ENCODE measurements around the gene RPS6KC1. TPM values are rescaled to one million over a fixed set of nuclear protein-coding genes. Genes with fewer than 3 reads are reported as not detected.

The RPS6KC1 gene
- total RNA-seq, 1 donor from 2014 or later, result 13.0 TPM

DNA sequence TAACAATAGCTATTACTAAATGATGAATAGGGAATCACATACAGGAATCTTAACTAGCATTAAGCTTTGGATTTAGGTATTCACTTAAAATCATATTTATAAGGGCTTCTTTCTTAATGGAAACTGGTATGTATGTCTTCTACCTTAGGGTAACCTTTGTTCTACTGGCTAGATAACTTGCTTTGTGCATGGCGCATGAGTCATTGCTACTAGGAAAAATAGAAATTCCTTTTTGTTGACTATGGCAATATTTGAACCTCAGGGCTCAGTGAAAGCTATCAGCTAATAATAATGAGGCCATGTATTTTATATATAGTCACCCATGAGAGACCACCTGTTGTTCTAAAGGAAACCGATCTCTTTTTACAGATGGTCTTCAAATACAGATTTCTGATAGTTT lies 72.5 kb downstream of the RPS6KC1 start:
- Mint-ChIP-seq H3K4me1 (peaks cover 1% of the 10 kb centered on the region), H3K36me3 (ENCODE audit: low read depth) (peaks cover 3% of the 10 kb centered on the region), H3K9me3 (no peaks in the 10 kb centered on the region), H3K27me3 (no peaks in the 10 kb centered on the region), H3K4me3 (no peak overlapping the region), H3K27ac (no peak overlapping the region)
- CTCF ChIA-PET, result interaction anchor here (1.0 to 2.4 kb wide), 10 partner anchors 9 to 1205 kb away, joined by 3 to 11 read pairs (median 3); no protein-coding TSS in a partner anchor
- POLR2A ChIA-PET, result no interaction called here
- DNase-seq (no peak), ATAC-seq (ENCODE audit: low read depth) (no peak)
- TF ChIP-seq, protein P1, sequence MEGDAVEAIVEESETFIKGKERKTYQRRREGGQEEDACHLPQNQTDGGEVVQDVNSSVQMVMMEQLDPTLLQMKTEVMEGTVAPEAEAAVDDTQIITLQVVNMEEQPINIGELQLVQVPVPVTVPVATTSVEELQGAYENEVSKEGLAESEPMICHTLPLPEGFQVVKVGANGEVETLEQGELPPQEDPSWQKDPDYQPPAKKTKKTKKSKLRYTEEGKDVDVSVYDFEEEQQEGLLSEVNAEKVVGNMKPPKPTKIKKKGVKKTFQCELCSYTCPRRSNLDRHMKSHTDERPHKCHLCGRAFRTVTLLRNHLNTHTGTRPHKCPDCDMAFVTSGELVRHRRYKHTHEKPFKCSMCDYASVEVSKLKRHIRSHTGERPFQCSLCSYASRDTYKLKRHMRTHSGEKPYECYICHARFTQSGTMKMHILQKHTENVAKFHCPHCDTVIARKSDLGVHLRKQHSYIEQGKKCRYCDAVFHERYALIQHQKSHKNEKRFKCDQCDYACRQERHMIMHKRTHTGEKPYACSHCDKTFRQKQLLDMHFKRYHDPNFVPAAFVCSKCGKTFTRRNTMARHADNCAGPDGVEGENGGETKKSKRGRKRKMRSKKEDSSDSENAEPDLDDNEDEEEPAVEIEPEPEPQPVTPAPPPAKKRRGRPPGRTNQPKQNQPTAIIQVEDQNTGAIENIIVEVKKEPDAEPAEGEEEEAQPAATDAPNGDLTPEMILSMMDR (IDR thresholded peaks at IDR 0.05), result no peak
- intact Hi-C loops (cut with micrococcal nuclease), result loop anchor here (2.0 to 10.0 kb wide), 2 partner anchors 1001 to 1137 kb away; no protein-coding TSS in a partner anchor

GRCh38 chr1:213124590-213124989 lies 73.5 kb downstream of the RPS6KC1 start:
- CTCF ChIA-PET, result interaction anchor here (1.3 to 2.4 kb wide), 3 partner anchors 9 to 21 kb away, joined by 3 to 11 read pairs (median 5); no protein-coding TSS in a partner anchor

GRCh38 chr1:213125643-213126042 lies 74.6 kb downstream of the RPS6KC1 start:
- H3K27ac Mint-ChIP-seq, result no peak overlapping the region
- ChIA-PET CTCF (no interaction called here), POLR2A (no interaction called here)
- DNase-seq (no peak), ATAC-seq (ENCODE audit: low read depth) (no peak)
- TF ChIP-seq, protein P1 (IDR thresholded peaks at IDR 0.05), result no peak
- H3K36me3 Mint-ChIP-seq (ENCODE audit: low read depth), result peaks cover 4% of the 10 kb centered on the region
- H3K9me3 Mint-ChIP-seq, result no peaks in the 10 kb centered on the region
- no peaks in the 10 kb centered on the region for H3K4me1 Mint-ChIP-seq
- intact Hi-C loops (cut with micrococcal nuclease), result loop anchor here (10.0 kb wide), 1 partner anchor 999 kb away; no protein-coding TSS in a partner anchor
- H3K4me3 Mint-ChIP-seq, result no peak overlapping the region
- no peaks in the 10 kb centered on the region for H3K27me3 Mint-ChIP-seq

More at GRCh38 chr1:213124590-213124989, 73.5 kb downstream of the RPS6KC1 start:
- DNase-seq (no peak), ATAC-seq (ENCODE audit: low read depth) (no peak)
- Mint-ChIP-seq H3K36me3 (ENCODE audit: low read depth) (peaks cover 4% of the 10 kb centered on the region), H3K27ac (no peak overlapping the region), H3K27me3 (no peaks in the 10 kb centered on the region), H3K4me1 (peaks cover 1% of the 10 kb centered on the region), H3K9me3 (no peaks in the 10 kb centered on the region), H3K4me3 (no peak overlapping the region)
- TF ChIP-seq, protein P1 (IDR thresholded peaks at IDR 0.05), result no peak
- intact Hi-C loops (cut with micrococcal nuclease), result loop anchor here (10.0 kb wide), 1 partner anchor 1000 kb away; no protein-coding TSS in a partner anchor
- POLR2A ChIA-PET, result interaction anchor here (0.5 kb wide), 1 partner anchor 707 kb away, joined by 3 read pairs; no protein-coding TSS in a partner anchor

DNA sequence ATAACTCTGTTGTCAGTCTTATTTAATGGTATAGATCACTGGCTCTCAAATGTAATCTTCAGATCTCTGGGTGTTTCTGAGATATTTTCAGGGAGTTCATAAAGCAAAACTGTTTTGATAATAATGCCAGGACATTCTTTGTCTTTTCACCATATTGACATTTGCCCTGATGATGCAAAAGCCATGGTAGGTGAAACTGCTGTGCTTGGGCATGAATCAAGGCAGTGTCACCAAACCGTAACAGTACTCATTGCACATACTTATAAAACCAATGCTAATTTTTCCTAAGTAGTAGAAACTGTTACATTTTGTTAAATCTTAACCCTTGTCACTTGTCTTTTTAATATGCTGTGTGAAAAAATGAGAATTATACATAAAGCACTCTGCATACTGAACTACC lies 76.0 kb downstream of the RPS6KC1 start:
- CTCF ChIA-PET, result no interaction called here
- TF ChIP-seq, protein P1 (IDR thresholded peaks at IDR 0.05), result no peak
- intact Hi-C loops (cut with micrococcal nuclease), result loop anchor here (10.0 kb wide), 1 partner anchor 998 kb away; no protein-coding TSS in a partner anchor
- Mint-ChIP-seq H3K4me3 (no peak overlapping the region), H3K4me1 (no peaks in the 10 kb centered on the region), H3K27me3 (no peaks in the 10 kb centered on the region), H3K9me3 (no peaks in the 10 kb centered on the region), H3K27ac (no peak overlapping the region), H3K36me3 (ENCODE audit: low read depth) (peaks cover 4% of the 10 kb centered on the region)
- DNase-seq, result no peak
- POLR2A ChIA-PET, result no interaction called here
- ATAC-seq (ENCODE audit: low read depth), result no peak

GRCh38 chr1:213131851-213132655 lies 81.0 kb downstream of the RPS6KC1 start:
- ChIA-PET CTCF (interaction anchor here (1.0 kb wide), 1 partner anchor 9 kb away, joined by 8 read pairs; no protein-coding TSS in a partner anchor), POLR2A (interaction anchor here (0.6 kb wide), 1 partner anchor 1053 kb away, joined by 5 read pairs; no protein-coding TSS in a partner anchor)
- DNase-seq (no peak), ATAC-seq (ENCODE audit: low read depth) (no peak)
- intact Hi-C loops (cut with micrococcal nuclease), result no loop called here
- Mint-ChIP-seq H3K27ac (no peak overlapping the region), H3K9me3 (no peaks in the 10 kb centered on the region), H3K4me1 (no peaks in the 10 kb centered on the region), H3K4me3 (no peak overlapping the region), H3K27me3 (no peaks in the 10 kb centered on the region), H3K36me3 (ENCODE audit: low read depth) (peaks cover 6% of the 10 kb centered on the region)
- TF ChIP-seq, protein P1 (IDR thresholded peaks at IDR 0.05), result no peak

Measured in activated B cell treated with CpG ODN at 0.5 μM for 24 hours (primary cell).